Tibial artery (tissue), 4 donors: Measurements from ENCODE around the gene PLPP7.

ENCODE experiments used
- DNase-seq, 2 donors: peaks; one replicate each; pipeline ENCODE4 v3.0.0-alpha.2; 2019
- H3K27ac ChIP-seq, 2 donors: fragments of 200-600 bp; sonication (generic) in 1 of 2; 1 replicate in 1 of 2; 2 replicates in 1 of 2; pipeline ENCODE4 v1.5.1; 2018 to 2019; ENCODE audit warnings: mild to moderate bottlenecking in 1 of 2
- H3K27me3 ChIP-seq, 2 donors: fragments of 200-600 bp; sonication (generic) in 1 of 2; one replicate each; pipeline versions ENCODE4 v1.5.1 to v1.6.0; 2016 to 2019
- H3K36me3 ChIP-seq, 3 donors: fragments of 200-600 bp; sonication (generic) in 2 of 3; one replicate each; pipeline ENCODE4 v1.5.1; 2016 to 2019; ENCODE audit warnings: mild to moderate bottlenecking in 2 of 3
- H3K4me1 ChIP-seq, 4 donors: fragments of 200-600 bp; sonication (generic) in 2 of 4; 1 replicate in 3 of 4; 2 replicates in 1 of 4; pipeline ENCODE4 v1.5.1; 2016 to 2019
- H3K4me3 ChIP-seq, 2 donors: fragments of 200-600 bp; sonication (generic) in 1 of 2; 1 replicate in 1 of 2; 2 replicates in 1 of 2; pipeline ENCODE4 v1.5.1; 2018 to 2019; ENCODE audit warnings: mild to moderate bottlenecking in 2 of 2
- H3K9me3 ChIP-seq, 3 donors: fragments of 200-600 bp; sonication (generic) in 1 of 3; one replicate each; pipeline ENCODE4 v1.5.1; 2016 to 2019
- intact Hi-C: fragments of 100-400 bp; cut with DNase I; formaldehyde crosslinking; loops from one replicate; pipeline ENCODE4 v1.15.0; 2023; ENCODE audit warnings: low total_unique reads
- TF ChIP-seq, protein P1 (sequence below), 2 experiments: fragments of 200-600 bp in 1 of 2; fragments of 450-650 bp in 1 of 2; IDR thresholded peaks; one replicate each; pipeline ENCODE4 v1.5.1; 2017 to 2019; ENCODE audit warnings: antibody characterized with exemption in 2 of 2, mild to moderate bottlenecking in 1 of 2, moderate library complexity in 1 of 2

The PLPP7 gene

DNA sequence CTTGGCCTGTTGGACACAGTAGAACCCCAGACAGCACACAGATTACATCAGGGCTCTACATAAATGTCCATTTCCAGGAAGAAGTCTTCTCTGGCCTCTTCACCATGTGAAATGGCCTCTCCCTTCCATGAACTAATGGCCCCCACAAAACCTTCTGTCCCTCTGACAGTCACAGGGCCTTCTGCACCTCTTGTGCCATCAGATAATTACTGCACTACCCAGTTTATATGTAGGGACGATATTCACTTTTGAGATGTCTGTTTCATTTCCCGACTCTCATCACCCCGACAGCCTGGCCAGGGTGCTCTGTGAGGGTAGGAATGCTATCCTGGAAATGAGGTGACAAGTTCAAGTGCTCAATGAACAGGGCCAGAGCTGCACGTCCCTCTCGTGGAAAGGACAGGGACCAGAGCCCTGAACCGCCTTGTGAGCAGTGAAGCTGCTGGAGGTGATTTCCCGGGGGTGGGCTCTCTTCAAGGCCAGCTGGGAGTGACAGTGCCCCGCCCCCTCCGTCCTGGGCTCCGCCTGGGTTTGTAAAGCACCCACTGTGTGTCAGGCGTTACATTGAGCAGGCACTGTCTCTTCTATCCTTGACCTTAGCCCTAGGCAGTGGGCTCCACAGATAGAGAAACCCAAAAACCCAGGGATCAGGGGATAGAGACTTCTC lies 10.2 kb upstream of the PLPP7 start:
- Histone ChIP-seq H3K9me3 (no peaks in the 10 kb centered on the region), H3K36me3 (no peaks in the 10 kb centered on the region), H3K27me3 (peaks cover 0 to 69% of the 10 kb centered on the region in 2 donors), H3K27ac (no peak overlapping the region), H3K4me1 (peaks cover 0 to 31% (median 25%) of the 10 kb centered on the region in 4 donors), H3K4me3 (no peak overlapping the region)
- TF ChIP-seq, protein P1, sequence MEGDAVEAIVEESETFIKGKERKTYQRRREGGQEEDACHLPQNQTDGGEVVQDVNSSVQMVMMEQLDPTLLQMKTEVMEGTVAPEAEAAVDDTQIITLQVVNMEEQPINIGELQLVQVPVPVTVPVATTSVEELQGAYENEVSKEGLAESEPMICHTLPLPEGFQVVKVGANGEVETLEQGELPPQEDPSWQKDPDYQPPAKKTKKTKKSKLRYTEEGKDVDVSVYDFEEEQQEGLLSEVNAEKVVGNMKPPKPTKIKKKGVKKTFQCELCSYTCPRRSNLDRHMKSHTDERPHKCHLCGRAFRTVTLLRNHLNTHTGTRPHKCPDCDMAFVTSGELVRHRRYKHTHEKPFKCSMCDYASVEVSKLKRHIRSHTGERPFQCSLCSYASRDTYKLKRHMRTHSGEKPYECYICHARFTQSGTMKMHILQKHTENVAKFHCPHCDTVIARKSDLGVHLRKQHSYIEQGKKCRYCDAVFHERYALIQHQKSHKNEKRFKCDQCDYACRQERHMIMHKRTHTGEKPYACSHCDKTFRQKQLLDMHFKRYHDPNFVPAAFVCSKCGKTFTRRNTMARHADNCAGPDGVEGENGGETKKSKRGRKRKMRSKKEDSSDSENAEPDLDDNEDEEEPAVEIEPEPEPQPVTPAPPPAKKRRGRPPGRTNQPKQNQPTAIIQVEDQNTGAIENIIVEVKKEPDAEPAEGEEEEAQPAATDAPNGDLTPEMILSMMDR (IDR thresholded peaks at IDR 0.05): no peak
- intact Hi-C loops: no loop called here
- no peak for DNase-seq

DNA sequence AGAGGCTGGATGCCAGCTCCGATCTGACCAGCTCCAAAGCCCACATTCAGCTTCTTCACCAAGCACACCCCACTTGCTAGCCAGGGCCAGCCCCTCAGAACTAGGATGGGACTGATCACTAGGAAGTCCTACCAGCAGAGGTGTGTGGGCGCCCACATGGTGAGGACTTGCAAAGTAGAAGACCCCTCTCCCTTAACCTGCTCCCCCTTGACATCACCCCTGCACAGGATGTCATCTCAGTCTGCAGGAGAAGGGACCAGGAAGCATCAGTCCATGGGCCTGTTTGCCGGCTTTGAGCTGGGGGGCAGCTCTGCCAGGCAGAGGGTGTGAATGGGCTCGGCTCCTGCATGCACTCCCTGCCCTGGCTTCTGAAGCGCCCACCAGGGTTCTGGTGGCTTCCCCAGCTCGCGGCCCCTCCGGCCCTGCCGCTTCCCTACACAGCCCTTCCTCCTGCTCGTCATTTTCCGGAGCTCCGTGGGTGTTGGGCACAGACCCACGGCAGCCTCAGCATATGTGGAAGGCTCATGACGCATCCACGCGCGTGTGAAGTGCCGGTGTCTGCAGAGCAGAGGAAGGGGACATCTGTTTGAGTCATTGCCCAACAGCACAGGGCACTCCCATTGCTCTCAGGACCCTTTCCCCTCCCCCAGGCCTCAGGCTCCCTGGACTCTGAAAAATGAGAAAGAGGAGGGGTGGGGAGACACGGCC lies 9.5 kb upstream of the PLPP7 start:
- peaks cover 0 to 64% of the 10 kb centered on the region in 2 donors for H3K27me3 ChIP-seq
- no peak overlapping the region for H3K27ac ChIP-seq
- peaks cover 0 to 31% (median 25%) of the 10 kb centered on the region in 4 donors for H3K4me1 ChIP-seq
- H3K4me3 ChIP-seq: no peak overlapping the region
- intact Hi-C loops: no loop called here
- TF ChIP-seq, protein P1 (IDR thresholded peaks at IDR 0.05): no peak
- DNase-seq: no peak
- no peaks in the 10 kb centered on the region for H3K9me3 ChIP-seq
- no peaks in the 10 kb centered on the region for H3K36me3 ChIP-seq

DNA sequence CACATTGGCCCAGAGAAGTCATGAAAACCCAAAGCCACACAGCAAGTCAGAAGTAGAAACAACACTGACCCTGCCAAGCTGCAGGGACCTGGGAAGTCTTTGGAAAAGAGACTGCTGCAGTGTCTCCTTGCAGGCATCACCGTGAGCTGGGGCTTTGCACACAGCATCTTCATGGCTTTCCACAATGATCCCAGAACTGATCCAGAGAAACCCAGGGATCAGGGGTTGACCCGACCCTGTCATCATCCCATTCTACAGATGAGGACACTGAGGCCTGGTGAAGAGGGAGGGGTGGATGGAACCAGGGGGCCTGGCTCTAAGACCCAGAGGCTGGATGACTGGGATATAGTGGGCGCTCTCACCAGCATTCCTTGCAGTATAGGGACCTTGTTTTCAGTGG lies 8.9 kb upstream of the PLPP7 start:
- TF ChIP-seq, protein P1 (IDR thresholded peaks at IDR 0.05): no peak
- Histone ChIP-seq H3K4me3 (no peak overlapping the region), H3K27me3 (peaks cover 0 to 57% of the 10 kb centered on the region in 2 donors), H3K27ac (no peak overlapping the region), H3K9me3 (no peaks in the 10 kb centered on the region), H3K36me3 (no peaks in the 10 kb centered on the region), H3K4me1 (peaks cover 0 to 31% (median 25%) of the 10 kb centered on the region in 4 donors)
- DNase-seq: no peak
- intact Hi-C loops: no loop called here

DNA sequence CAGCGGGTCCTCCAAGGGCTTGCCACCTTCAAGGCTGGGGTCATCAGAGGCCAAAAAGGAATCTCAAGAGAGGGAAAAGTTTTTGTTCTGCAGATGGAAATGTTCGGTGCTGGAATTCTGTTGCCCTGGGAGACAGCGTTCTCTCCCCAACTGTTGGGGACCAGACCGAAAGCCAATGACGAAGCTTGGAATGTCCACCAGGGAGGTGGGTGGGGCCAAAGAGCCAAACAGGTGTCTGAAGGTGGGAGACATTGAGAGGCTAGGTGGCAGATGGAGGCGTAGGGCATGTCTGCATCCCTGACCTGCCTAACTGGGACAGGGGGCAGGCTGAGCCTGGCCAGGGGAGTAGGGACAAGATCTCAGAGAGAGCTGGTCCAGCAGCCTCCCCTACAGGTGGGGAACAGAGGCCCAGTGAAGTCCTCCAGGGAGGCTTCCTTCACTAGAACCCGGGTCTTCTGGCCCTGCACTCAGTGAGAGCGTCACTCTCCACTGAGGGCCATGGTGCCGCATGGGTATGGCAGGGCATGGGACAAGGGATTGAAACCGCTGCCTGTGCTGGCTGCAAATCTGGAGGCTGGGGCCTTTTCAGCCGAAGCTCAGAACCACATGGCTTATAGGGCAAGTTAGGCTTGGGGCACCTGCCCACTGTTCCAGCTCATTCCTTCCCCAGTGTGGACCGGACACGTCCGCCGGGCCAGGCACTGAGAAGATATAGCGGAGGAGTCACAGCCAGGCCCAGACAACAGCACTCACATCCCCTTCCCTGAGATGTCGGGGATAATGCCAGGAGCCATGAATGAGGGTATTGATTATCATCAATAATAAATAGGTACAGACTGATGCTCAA lies 8.2 kb upstream of the PLPP7 start:
- H3K27ac ChIP-seq: no peak overlapping the region
- no peaks in the 10 kb centered on the region for H3K9me3 ChIP-seq
- no peak overlapping the region for H3K4me3 ChIP-seq
- peaks cover 0 to 27% (median 23%) of the 10 kb centered on the region in 4 donors for H3K4me1 ChIP-seq
- peaks cover 0 to 51% of the 10 kb centered on the region in 2 donors for H3K27me3 ChIP-seq
- TF ChIP-seq, protein P1 (IDR thresholded peaks at IDR 0.05): no peak
- DNase-seq: no peak
- no peaks in the 10 kb centered on the region for H3K36me3 ChIP-seq
- intact Hi-C loops: no loop called here

DNA sequence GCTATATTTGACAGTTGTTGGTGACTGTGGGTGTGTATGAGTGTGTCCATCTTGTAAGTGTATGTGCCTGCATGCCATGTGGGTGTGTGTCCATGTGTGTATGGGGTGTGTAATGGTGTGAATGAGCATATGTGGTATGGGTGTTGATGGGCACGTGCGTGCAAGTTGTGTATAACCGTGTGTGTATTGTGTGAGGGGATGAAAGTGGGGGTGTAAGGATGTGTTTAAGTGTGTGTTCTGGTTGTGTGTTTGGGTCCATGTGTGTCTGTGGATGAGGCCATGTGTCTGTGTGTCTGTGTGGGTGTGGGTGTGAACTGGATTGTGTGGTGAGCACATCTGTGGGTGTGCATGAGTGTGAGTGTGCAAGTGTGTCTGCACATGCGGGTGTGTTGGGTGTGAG lies 7.3 kb upstream of the PLPP7 start:
- peaks cover 0 to 44% of the 10 kb centered on the region in 2 donors for H3K27me3 ChIP-seq
- intact Hi-C loops: no loop called here
- TF ChIP-seq, protein P1 (IDR thresholded peaks at IDR 0.05): no peak
- DNase-seq: no peak
- no peak overlapping the region for H3K4me3 ChIP-seq
- H3K9me3 ChIP-seq: no peaks in the 10 kb centered on the region
- H3K27ac ChIP-seq: no peak overlapping the region
- peaks cover 0 to 19% (median 16%) of the 10 kb centered on the region in 4 donors for H3K4me1 ChIP-seq
- H3K36me3 ChIP-seq: no peaks in the 10 kb centered on the region
